Uterus (tissue), 2 donors: ENCODE measurements around the gene TTLL1.

ENCODE experiments used
- POLR2A ChIP-seq, 2 donors: fragments of 450-650 bp; IDR thresholded peaks; one replicate each; pipeline ENCODE4 v1.6.1; 2016; ENCODE audit warnings: antibody characterized with exemption in 2 of 2, mild to moderate bottlenecking in 1 of 2, moderate library complexity in 1 of 2
- TF ChIP-seq, protein P1 (sequence below), 4 experiments: fragments of 200-600 bp in 2 of 4; fragments of 450-650 bp in 2 of 4; sonication (generic) in 2 of 4; IDR thresholded peaks; one replicate each; pipeline ENCODE4 v1.5.1; 2016 to 2019; ENCODE audit warnings: antibody characterized with exemption in 4 of 4, mild to moderate bottlenecking in 2 of 4, moderate library complexity in 1 of 4

DNA sequence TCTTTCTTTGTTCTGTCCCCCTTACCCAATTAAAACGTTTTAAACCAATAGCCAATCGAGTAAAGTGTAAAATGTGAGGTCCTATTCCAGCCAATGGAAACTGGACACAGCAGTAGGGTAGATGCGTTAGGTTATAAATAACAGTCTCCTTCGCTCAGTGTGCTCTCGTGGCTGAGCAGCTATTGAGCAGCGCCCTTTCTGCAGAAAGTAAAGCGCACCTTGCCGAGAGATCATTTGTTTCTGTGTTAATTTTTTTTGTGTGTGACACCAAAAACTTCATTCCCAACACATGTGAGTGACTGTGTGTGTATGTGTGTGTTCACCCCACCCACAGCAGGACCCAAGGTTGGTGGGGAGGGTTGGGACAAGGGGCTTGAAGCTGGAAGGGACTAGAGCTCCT lies 7.2 kb upstream of the TTLL1 start:
- TF ChIP-seq POLR2A (IDR thresholded peaks at IDR 0.05) = no peak
- TF ChIP-seq, protein P1, sequence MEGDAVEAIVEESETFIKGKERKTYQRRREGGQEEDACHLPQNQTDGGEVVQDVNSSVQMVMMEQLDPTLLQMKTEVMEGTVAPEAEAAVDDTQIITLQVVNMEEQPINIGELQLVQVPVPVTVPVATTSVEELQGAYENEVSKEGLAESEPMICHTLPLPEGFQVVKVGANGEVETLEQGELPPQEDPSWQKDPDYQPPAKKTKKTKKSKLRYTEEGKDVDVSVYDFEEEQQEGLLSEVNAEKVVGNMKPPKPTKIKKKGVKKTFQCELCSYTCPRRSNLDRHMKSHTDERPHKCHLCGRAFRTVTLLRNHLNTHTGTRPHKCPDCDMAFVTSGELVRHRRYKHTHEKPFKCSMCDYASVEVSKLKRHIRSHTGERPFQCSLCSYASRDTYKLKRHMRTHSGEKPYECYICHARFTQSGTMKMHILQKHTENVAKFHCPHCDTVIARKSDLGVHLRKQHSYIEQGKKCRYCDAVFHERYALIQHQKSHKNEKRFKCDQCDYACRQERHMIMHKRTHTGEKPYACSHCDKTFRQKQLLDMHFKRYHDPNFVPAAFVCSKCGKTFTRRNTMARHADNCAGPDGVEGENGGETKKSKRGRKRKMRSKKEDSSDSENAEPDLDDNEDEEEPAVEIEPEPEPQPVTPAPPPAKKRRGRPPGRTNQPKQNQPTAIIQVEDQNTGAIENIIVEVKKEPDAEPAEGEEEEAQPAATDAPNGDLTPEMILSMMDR (IDR thresholded peaks at IDR 0.05) = no peak
